Neural progenitor cell (in vitro differentiated cells): Measurements from ENCODE around the gene GXYLT2. TPM values are rescaled to one million over a fixed set of nuclear protein-coding genes. Genes with fewer than 3 reads are reported as not detected.

Experiments used
- DNase-seq: peaks from one replicate; pipeline ENCODE4 v3.0.0-alpha.2; 2016; ENCODE audit warnings: low spot score
- H2AFZ ChIP-seq: fragments of 200-600 bp; sonication (generic); replicated peaks from 2 replicates; pipeline ENCODE4 v1.6.1; 2016; ENCODE audit warnings: antibody characterized with exemption
- H3F3A ChIP-seq: fragments of 200-600 bp; sonication (generic); 2 replicates; pipeline ENCODE4 v1.6.1; 2016; ENCODE audit warnings: antibody characterized with exemption, low read depth
- H3K27ac ChIP-seq: fragments of 200-600 bp; sonication (generic); 2 replicates; pipeline ENCODE4 v1.5.1; 2016; ENCODE audit warnings: mild to moderate bottlenecking
- H3K27me3 ChIP-seq: fragments of 200-600 bp; sonication (generic); 2 replicates; pipeline ENCODE4 v1.6.1; 2016; ENCODE audit warnings: mild to moderate bottlenecking, moderate library complexity
- H3K36me3 ChIP-seq: fragments of 200-600 bp; sonication (generic); 2 replicates; pipeline ENCODE4 v1.5.1; 2016
- H3K4me1 ChIP-seq: fragments of 200-600 bp; sonication (generic); 2 replicates; pipeline ENCODE4 v1.6.1; 2016; ENCODE audit warnings: mixed run types
- H3K4me2 ChIP-seq: fragments of 200-600 bp; sonication (generic); 2 replicates; pipeline ENCODE4 v1.6.1; 2016
- H3K4me3 ChIP-seq: fragments of 200-600 bp; sonication (generic); 2 replicates; pipeline ENCODE4 v1.5.1; 2016
- H3K79me2 ChIP-seq: fragments of 200-600 bp; sonication (generic); 2 replicates; pipeline ENCODE4 v1.6.1; 2016; ENCODE audit warnings: low read depth
- H3K9ac ChIP-seq: fragments of 200-600 bp; sonication (generic); 2 replicates; pipeline ENCODE4 v1.6.1; 2016
- H3K9me3 ChIP-seq: fragments of 200-600 bp; sonication (generic); 2 replicates; pipeline ENCODE4 v1.5.1; 2016; ENCODE audit warnings: low read depth
- H4K20me1 ChIP-seq: fragments of 200-600 bp; sonication (generic); 2 replicates; pipeline ENCODE4 v1.6.1; 2016; ENCODE audit warnings: low read depth
- H3K27ac Mint-ChIP-seq: 3 replicates; pipeline ENCODE4 v1.8.0; 2021; ENCODE audit warnings: mixed read lengths
- H3K27me3 Mint-ChIP-seq: 2 replicates; pipeline ENCODE4 v1.8.0; 2022; ENCODE audit warnings: low read depth, mild to moderate bottlenecking, inconsistent platforms, moderate library complexity, mixed read lengths; ENCODE audit not compliant: insufficient read depth
- H3K36me3 Mint-ChIP-seq: 3 replicates; pipeline ENCODE4 v1.8.0; 2021; ENCODE audit warnings: mixed read lengths
- H3K4me1 Mint-ChIP-seq: 3 replicates; pipeline ENCODE4 v1.8.0; 2021; ENCODE audit warnings: mixed read lengths
- H3K4me3 Mint-ChIP-seq: 3 replicates; pipeline ENCODE4 v1.8.0; 2021; ENCODE audit warnings: mild to moderate bottlenecking, moderate library complexity, mixed read lengths
- H3K9me3 Mint-ChIP-seq: 3 replicates; pipeline ENCODE4 v1.8.0; 2020; ENCODE audit warnings: mixed read lengths
- EZH2 ChIP-seq: fragments of 200-600 bp; sonication (generic); IDR thresholded peaks from 2 replicates; pipeline ENCODE4 v1.6.1; 2017; ENCODE audit warnings: antibody characterized with exemption, mild to moderate bottlenecking, moderate library complexity
- EZH2phosphoT487 ChIP-seq: fragments of 200-600 bp; sonication (generic); IDR thresholded peaks from 2 replicates; pipeline ENCODE4 v1.6.1; 2017; ENCODE audit warnings: antibody characterized with exemption
- total RNA-seq: library from RNA; depleted of rRNA; stranded (reverse); fragments of >200 nt; gene quantifications from 2 replicates; pipeline ENCODE4 v1.2.3, GENCODE V29; 2015; ENCODE audit warnings: low replicate concordance
- TF ChIP-seq, protein P1 (sequence below): fragments of 200-600 bp; sonication (generic); IDR thresholded peaks from 2 replicates; pipeline ENCODE4 v1.5.1; 2017; ENCODE audit warnings: antibody characterized with exemption, mild to moderate bottlenecking

GXYLT2 gene
- total RNA-seq, 1 donor from 2014 or later = 3.6 TPM

GRCh38 chr3:72976281-72976741, 88.5 kb downstream of the GXYLT2 start:
- no peak overlapping the region for H3K4me3 Mint-ChIP-seq
- no peak overlapping the region for H3K4me2 ChIP-seq
- H3K36me3 Mint-ChIP-seq = no peaks in the 10 kb centered on the region
- no peak overlapping the region for H3K27ac ChIP-seq
- no peaks in the 10 kb centered on the region for H4K20me1 ChIP-seq
- no peaks in the 10 kb centered on the region for H3K27me3 ChIP-seq
- TF ChIP-seq EZH2 (no peak), EZH2phosphoT487 (no peak)
- TF ChIP-seq, protein P1, sequence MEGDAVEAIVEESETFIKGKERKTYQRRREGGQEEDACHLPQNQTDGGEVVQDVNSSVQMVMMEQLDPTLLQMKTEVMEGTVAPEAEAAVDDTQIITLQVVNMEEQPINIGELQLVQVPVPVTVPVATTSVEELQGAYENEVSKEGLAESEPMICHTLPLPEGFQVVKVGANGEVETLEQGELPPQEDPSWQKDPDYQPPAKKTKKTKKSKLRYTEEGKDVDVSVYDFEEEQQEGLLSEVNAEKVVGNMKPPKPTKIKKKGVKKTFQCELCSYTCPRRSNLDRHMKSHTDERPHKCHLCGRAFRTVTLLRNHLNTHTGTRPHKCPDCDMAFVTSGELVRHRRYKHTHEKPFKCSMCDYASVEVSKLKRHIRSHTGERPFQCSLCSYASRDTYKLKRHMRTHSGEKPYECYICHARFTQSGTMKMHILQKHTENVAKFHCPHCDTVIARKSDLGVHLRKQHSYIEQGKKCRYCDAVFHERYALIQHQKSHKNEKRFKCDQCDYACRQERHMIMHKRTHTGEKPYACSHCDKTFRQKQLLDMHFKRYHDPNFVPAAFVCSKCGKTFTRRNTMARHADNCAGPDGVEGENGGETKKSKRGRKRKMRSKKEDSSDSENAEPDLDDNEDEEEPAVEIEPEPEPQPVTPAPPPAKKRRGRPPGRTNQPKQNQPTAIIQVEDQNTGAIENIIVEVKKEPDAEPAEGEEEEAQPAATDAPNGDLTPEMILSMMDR = no peak
- no peaks in the 10 kb centered on the region for H3K79me2 ChIP-seq
- H3K4me1 ChIP-seq = peaks cover 7% of the 10 kb centered on the region
- no peak overlapping the region for H3K4me3 ChIP-seq
- H3K4me1 Mint-ChIP-seq = peaks cover 7% of the 10 kb centered on the region
- no peaks in the 10 kb centered on the region for H3K27me3 Mint-ChIP-seq
- H3K36me3 ChIP-seq = no peaks in the 10 kb centered on the region
- no peaks in the 10 kb centered on the region for H3K9me3 ChIP-seq
- no peak overlapping the region for H3K27ac Mint-ChIP-seq
- H3F3A ChIP-seq = no peaks in the 10 kb centered on the region
- no peak overlapping the region for H2AFZ ChIP-seq
- H3K9ac ChIP-seq = no peak overlapping the region
- no peak for DNase-seq
- H3K9me3 Mint-ChIP-seq = peaks cover 5% of the 10 kb centered on the region

DNA sequence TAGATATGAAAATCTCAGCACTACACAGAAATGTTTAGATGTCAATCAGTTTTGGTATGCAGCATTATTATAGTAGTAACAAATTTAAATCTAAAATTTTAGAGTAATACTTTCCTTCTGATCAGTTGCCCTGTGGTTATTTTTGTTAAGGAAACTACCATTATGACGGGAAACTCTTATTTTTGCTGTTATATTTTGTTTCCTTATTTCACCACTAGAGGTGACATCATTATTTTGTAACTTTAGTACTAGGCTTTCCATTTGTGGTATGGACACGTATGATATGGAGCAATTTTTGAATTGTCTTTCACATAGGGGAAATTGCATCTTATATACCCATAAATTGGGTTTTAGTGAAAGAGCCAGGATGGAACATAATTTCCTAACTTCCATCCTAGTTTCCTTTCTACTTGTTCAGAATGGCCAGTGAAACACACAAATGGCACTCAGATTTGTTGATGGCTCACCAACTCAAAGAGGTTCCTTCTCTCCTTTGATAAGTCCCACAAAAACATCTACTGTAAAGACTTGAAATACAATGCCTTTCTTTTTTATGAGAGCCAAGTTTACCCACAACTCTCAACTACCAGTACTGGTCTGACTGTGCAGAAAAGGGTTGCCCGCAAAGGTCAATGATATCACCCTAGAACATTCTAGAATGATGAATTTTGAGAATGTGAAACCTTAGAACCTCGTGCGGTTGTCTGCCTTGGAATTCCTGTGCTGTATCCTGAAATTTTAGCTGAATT, 89.4 kb downstream of the GXYLT2 start:
- Histone ChIP-seq H3K27me3 (no peaks in the 10 kb centered on the region), H2AFZ (no peak overlapping the region), H3K4me3 (no peak overlapping the region), H3K79me2 (no peaks in the 10 kb centered on the region), H4K20me1 (no peaks in the 10 kb centered on the region), H3K36me3 (no peaks in the 10 kb centered on the region), H3K9me3 (no peaks in the 10 kb centered on the region), H3K4me2 (no peak overlapping the region), H3K27ac (no peak overlapping the region), H3K9ac (no peak overlapping the region), H3F3A (no peaks in the 10 kb centered on the region), H3K4me1 (peaks cover 7% of the 10 kb centered on the region)
- no peaks in the 10 kb centered on the region for H3K36me3 Mint-ChIP-seq
- H3K9me3 Mint-ChIP-seq = peaks cover 5% of the 10 kb centered on the region
- H3K27me3 Mint-ChIP-seq = no peaks in the 10 kb centered on the region
- H3K4me1 Mint-ChIP-seq = peaks cover 7% of the 10 kb centered on the region
- DNase-seq = no peak
- TF ChIP-seq, protein P1 = peak; percentile 11
- TF ChIP-seq EZH2phosphoT487 = no peak
- no peak for TF ChIP-seq EZH2
- no peak overlapping the region for H3K27ac Mint-ChIP-seq
- no peak overlapping the region for H3K4me3 Mint-ChIP-seq

DNA sequence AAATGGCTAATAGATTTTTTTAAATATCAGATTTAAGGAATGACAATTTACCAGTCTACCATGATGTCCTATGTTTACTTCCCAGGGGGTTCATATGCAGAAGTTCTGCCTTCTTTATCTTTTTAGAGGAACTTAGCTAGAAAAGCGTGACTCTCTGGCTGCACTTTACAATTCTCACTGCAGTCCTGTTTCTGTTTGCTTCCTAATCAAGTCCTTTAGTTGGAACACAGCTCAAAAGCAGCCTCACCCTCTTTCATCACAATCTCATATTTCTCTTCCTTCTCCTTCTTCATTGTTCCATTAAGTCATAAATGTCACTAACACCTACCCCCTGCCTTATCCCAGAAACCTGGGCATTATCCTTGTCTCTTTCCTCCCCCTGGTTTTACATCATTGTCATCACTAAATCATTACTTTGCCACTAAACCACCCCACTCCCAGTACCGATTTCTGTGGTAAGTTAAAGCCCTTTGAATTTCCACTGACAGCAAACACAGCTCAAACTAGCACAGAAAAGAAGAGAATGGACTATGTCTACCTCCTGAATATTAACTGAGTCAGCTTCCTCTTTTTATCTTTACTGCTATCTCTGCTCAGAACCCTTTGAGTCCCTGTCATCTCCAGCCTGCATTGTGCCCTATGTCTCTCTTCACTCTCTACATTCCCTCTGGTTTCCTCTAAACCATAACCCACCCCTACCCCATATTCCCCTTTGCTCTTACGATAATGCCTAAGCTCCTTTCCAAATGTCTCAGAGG, 94.9 kb downstream of the GXYLT2 start:
- no peaks in the 10 kb centered on the region for H3K79me2 ChIP-seq
- H3F3A ChIP-seq = no peaks in the 10 kb centered on the region
- peaks cover 2% of the 10 kb centered on the region for H3K36me3 Mint-ChIP-seq
- H3K9me3 ChIP-seq = peaks cover 8% of the 10 kb centered on the region
- H3K4me1 ChIP-seq = no peaks in the 10 kb centered on the region
- H3K27ac ChIP-seq = no peak overlapping the region
- H3K9ac ChIP-seq = no peak overlapping the region
- TF ChIP-seq EZH2phosphoT487 (no peak), EZH2 (no peak)
- TF ChIP-seq, protein P1 = no peak
- no peak overlapping the region for H3K4me3 ChIP-seq
- no peaks in the 10 kb centered on the region for H3K4me1 Mint-ChIP-seq
- H3K9me3 Mint-ChIP-seq = peaks cover 13% of the 10 kb centered on the region
- DNase-seq = no peak
- no peaks in the 10 kb centered on the region for H3K36me3 ChIP-seq
- H2AFZ ChIP-seq = no peak overlapping the region
- H4K20me1 ChIP-seq = no peaks in the 10 kb centered on the region
- H3K4me2 ChIP-seq = no peak overlapping the region
- no peak overlapping the region for H3K27ac Mint-ChIP-seq
- no peak overlapping the region for H3K4me3 Mint-ChIP-seq
- H3K27me3 Mint-ChIP-seq = peaks cover 3% of the 10 kb centered on the region
- no peaks in the 10 kb centered on the region for H3K27me3 ChIP-seq
